OCI-LY3 (cell line): ENCODE data around the gene UNC5CL.

Source experiments
- CTCF ChIP-seq: fragments of 200-600, 300-600 bp; sonication (generic); IDR thresholded peaks from 2 replicates; pipeline ENCODE4 v1.5.1; 2014; ENCODE audit warnings: antibody characterized with exemption, low read length, low read depth
- EZH2phosphoT487 ChIP-seq: fragments of 200-600 bp; shearing (Covaris generic); IDR thresholded peaks from 2 replicates; pipeline ENCODE4 v1.6.1; 2018; ENCODE audit warnings: antibody characterized with exemption, mixed run types, low read depth

GRCh38 chr6:41011673-41012072 is 27.3 kb downstream of the UNC5CL start:
- no peak for TF ChIP-seq CTCF
- no peak for TF ChIP-seq EZH2phosphoT487
